B cell (primary cell): ENCODE results near the gene RBM22. TPM values are rescaled to one million over a fixed set of nuclear protein-coding genes. Genes with fewer than 3 reads are reported as not detected.

Experiments
- ATAC-seq: fragments of 200-7000 bp; cut with Tn5 transposase; one replicate; pipeline ENCODE4 v1.10.0; 2021; ENCODE audit warnings: low read depth, mild to moderate bottlenecking, moderate number of reproducible peaks, moderate library complexity
- CTCF ChIA-PET: fragments of 350-600 bp; sonication (Branson Sonifier 250); formaldehyde crosslinking; loops from one replicate; lab custom pipeline; 2021; ENCODE audit warnings: antibody characterized with exemption, inconsistent platforms; lab: Charles Lee
- POLR2A ChIA-PET: fragments of 350-600 bp; sonication (Branson Sonifier 250); formaldehyde crosslinking; loops from one replicate; lab custom pipeline; 2021; ENCODE audit warnings: antibody characterized with exemption; lab: Charles Lee
- DNase-seq: peaks from one replicate; pipeline ENCODE4 v3.0.0; 2013
- H2AFZ ChIP-seq: 2 replicates; pipeline ENCODE4 v1.6.1; 2012; ENCODE audit warnings: mild to moderate bottlenecking, low read depth, low read length; ENCODE audit not compliant: insufficient read depth, poor library complexity, severe bottlenecking
- H3K27ac ChIP-seq, 2 donors: 1 replicate in 1 of 2; 2 replicates in 1 of 2; pipeline ENCODE4 v1.5.1; 2012 to 2013; ENCODE audit warnings: low read length in 2 of 2, mild to moderate bottlenecking in 2 of 2, moderate library complexity in 1 of 2
- H3K27me3 ChIP-seq, 4 experiments: fragments of 200-600 bp in 1 of 4; sonication (generic) in 1 of 4; replicated peaks in 1 of 4; 1 replicate in 2 of 4; 2 replicates in 2 of 4; pipeline versions ENCODE4 v1.6.1 to v1.7.0; 2013 to 2016; ENCODE audit warnings: low read length in 3 of 4, mild to moderate bottlenecking in 2 of 4, mixed read lengths in 1 of 4, moderate library complexity in 1 of 4; ENCODE audit not compliant: insufficient read depth in 4 of 4, control insufficient read depth in 3 of 4; ENCODE audit errors: control extremely low read depth in 1 of 4
- H3K36me3 ChIP-seq, 2 experiments: replicated peaks in 1 of 2; 1 replicate in 1 of 2; 2 replicates in 1 of 2; pipeline versions ENCODE4 v1.6.1 to v1.7.1; 2013; ENCODE audit warnings: low read length in 1 of 2; ENCODE audit not compliant: insufficient read depth in 2 of 2, control insufficient read depth in 1 of 2; ENCODE audit errors: control extremely low read depth in 1 of 2, extremely low read depth in 1 of 2
- H3K4me1 ChIP-seq, 2 donors: fragments of 200-600 bp in 1 of 2; sonication (generic) in 1 of 2; 1 replicate in 1 of 2; 2 replicates in 1 of 2; pipeline versions ENCODE4 v1.5.1 to v1.6.1; 2013 to 2017; ENCODE audit warnings: low read length in 2 of 2; ENCODE audit not compliant: control insufficient read depth in 2 of 2, insufficient read depth in 2 of 2
- H3K4me2 ChIP-seq: replicated peaks from 2 replicates; pipeline ENCODE3; 2012; ENCODE audit warnings: mild to moderate bottlenecking, low read depth, low read length; ENCODE audit not compliant: poor library complexity, severe bottlenecking
- H3K4me3 ChIP-seq, 5 experiments: fragments of 200-600 bp in 1 of 5; sonication (generic) in 1 of 5; 1 replicate in 3 of 5; 2 replicates in 2 of 5; pipeline versions ENCODE4 v1.5.1 to v1.7.0; 2011 to 2016; ENCODE audit warnings: low read length in 4 of 5, mild to moderate bottlenecking in 4 of 5, low read depth in 2 of 5, control low read depth in 1 of 5, moderate library complexity in 1 of 5; ENCODE audit not compliant: insufficient read depth in 1 of 5; ENCODE audit errors: control extremely low read depth in 1 of 5, extremely low read depth in 1 of 5
- H3K79me2 ChIP-seq: fragments of 200-600 bp; sonication (generic); one replicate; pipeline ENCODE4 v1.6.0; 2016; ENCODE audit warnings: low read length; ENCODE audit not compliant: control insufficient read depth, insufficient read depth
- H3K9ac ChIP-seq: fragments of 200-600 bp; sonication (generic); 2 replicates; pipeline ENCODE4 v1.6.1; 2017; ENCODE audit warnings: mild to moderate bottlenecking, low read length, moderate library complexity
- H3K9me3 ChIP-seq, 3 donors: one replicate each; pipeline versions ENCODE4 v1.6.1 to v1.7.1; 2013; ENCODE audit warnings: low read length in 2 of 3; ENCODE audit not compliant: control insufficient read depth in 2 of 3, insufficient read depth in 1 of 3; ENCODE audit errors: control extremely low read depth in 1 of 3
- H4K20me1 ChIP-seq: 2 replicates; pipeline ENCODE4 v1.6.0; 2012; ENCODE audit warnings: mild to moderate bottlenecking, low read length; ENCODE audit not compliant: insufficient read depth, control insufficient read depth, poor library complexity, severe bottlenecking
- H3K27ac Mint-ChIP-seq: one replicate; pipeline ENCODE4 v1.8.0; 2021; ENCODE audit warnings: mixed read lengths
- H3K27me3 Mint-ChIP-seq: one replicate; pipeline ENCODE4 v1.8.0; 2021; ENCODE audit warnings: mixed read lengths
- H3K4me1 Mint-ChIP-seq: one replicate; pipeline ENCODE4 v1.8.0; 2021; ENCODE audit warnings: mixed read lengths
- H3K4me3 Mint-ChIP-seq: one replicate; pipeline ENCODE4 v1.8.0; 2021; ENCODE audit warnings: mixed read lengths
- H3K9me3 Mint-ChIP-seq: one replicate; pipeline ENCODE4 v1.8.0; 2022; ENCODE audit warnings: mixed read lengths; ENCODE audit not compliant: insufficient read depth
- EZH2 ChIP-seq: IDR thresholded peaks from 2 replicates; pipeline ENCODE4 v1.6.1; 2012; ENCODE audit warnings: borderline replicate concordance, low read depth, mild to moderate bottlenecking, moderate library complexity, low read length; ENCODE audit not compliant: insufficient read depth, poor library complexity, severe bottlenecking
- WGBS: methylation state at CpG from one replicate; pipeline ENCODE4 v1.1.5; 2013; ENCODE audit warnings: missing lambda C conversion rate; ENCODE audit not compliant: insufficient coverage; 5-methylcytosine and 5-hydroxymethylcytosine counted together
- intact Hi-C: fragments of 100-400 bp; cut with micrococcal nuclease; formaldehyde crosslinking; loops from one replicate; pipeline ENCODE4 v1.10.0; 2022
- polyA plus RNA-seq: library from polyadenylated mRNA; depleted of rRNA; stranded (reverse); fragments of >200 nt; gene quantifications from 2 replicates; pipeline ENCODE4 v1.2.3, GENCODE V29; 2012
- total RNA-seq, 2 donors: library from RNA; stranded (reverse); fragments of 120-200 nt in 1 of 2; gene quantifications; 1 replicate in 1 of 2; 2 replicates in 1 of 2; pipeline versions ENCODE4 v1.2.3 to v1.2.4, GENCODE V29; 2013 to 2022
- TF ChIP-seq, protein P1 (sequence below): fragments of 200-600 bp; IDR thresholded peaks from one replicate; pipeline ENCODE4 v1.8.0; 2022; ENCODE audit warnings: antibody characterized with exemption, mild to moderate bottlenecking

RBM22 gene
- total and polyA plus RNA-seq, 2 donors (not counting 1 experiment from before 2014, with no cell fraction given), result 70.6 to 89.4 TPM

DNA sequence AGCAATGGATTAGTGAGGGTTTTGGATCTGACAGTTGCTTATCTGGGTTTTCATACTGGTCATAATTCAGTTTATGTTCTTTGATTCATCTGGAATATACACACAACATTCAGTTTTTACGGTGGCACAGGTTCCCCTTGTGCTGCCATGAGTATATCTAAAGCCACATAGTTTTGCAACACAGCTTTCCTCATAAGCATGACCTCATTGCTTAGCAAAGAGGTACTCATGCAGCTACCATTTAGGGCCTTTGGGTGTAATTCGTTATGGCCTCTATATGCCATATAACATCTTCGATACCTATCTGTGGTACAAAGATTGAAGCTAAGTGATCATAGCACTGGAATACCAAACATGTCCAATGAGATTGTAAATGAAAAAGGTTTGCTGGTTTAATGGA lies 2.9 kb upstream of the RBM22 start:
- no peak for DNase-seq
- peaks cover 6% of the 10 kb centered on the region for H3K4me1 Mint-ChIP-seq
- POLR2A ChIA-PET, result no interaction called here

DNA sequence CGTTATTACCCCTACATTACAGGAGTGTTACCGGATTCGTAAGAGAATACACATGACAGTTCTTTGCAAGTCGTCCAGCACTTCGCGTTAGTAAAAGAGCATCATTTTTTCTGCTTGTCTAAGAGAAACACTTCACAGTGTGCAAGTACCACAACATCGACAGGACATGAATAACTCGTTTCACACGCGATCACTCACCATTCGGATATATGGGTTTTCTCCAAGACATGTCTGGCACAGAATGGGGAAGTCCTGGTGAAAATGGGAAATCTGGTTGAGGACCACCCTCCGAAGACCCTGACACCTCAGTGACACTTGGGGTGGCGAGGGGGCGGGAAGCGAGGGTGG lies 642 bp downstream of the RBM22 start:
- no peak overlapping the region for H3K27ac Mint-ChIP-seq
- Histone ChIP-seq H3K4me1 (peaks cover 15 to 17% of the 10 kb centered on the region in 2 donors), H2AFZ (peak overlapping the region; percentile 97), H3K9me3 (no peaks in the 10 kb centered on the region), H3K4me3 (peak overlapping the region; percentile 65 to 100 (median 99)), H3K9ac (peak overlapping the region; percentile 100), H3K36me3 (peaks cover 2 to 41% of the 10 kb centered on the region in 2 experiments), H3K79me2 (peaks cover 28% of the 10 kb centered on the region), H3K27me3 (no peaks in the 10 kb centered on the region), H3K27ac (peak overlapping the region; percentile 96 to 97), H4K20me1 (no peaks in the 10 kb centered on the region), H3K4me2 (peak overlapping the region; percentile 79)
- DNase-seq (no peak), ATAC-seq (no peak)
- no peaks in the 10 kb centered on the region for H3K9me3 Mint-ChIP-seq
- POLR2A ChIA-PET, result interaction anchor here (0.6 to 1.5 kb wide), 4 partner anchors 12 to 552 kb away, joined by 3 to 12 read pairs (median 7); partner anchors contain the start of genes DCTN4, GM2A and RPS14
- CTCF ChIA-PET, result interaction anchor here (1.0 to 2.3 kb wide), 16 partner anchors 9 to 251 kb away, joined by 3 to 15 read pairs (median 4); partner anchors contain the start of genes DCTN4 and IRGM
- TF ChIP-seq, protein P1, sequence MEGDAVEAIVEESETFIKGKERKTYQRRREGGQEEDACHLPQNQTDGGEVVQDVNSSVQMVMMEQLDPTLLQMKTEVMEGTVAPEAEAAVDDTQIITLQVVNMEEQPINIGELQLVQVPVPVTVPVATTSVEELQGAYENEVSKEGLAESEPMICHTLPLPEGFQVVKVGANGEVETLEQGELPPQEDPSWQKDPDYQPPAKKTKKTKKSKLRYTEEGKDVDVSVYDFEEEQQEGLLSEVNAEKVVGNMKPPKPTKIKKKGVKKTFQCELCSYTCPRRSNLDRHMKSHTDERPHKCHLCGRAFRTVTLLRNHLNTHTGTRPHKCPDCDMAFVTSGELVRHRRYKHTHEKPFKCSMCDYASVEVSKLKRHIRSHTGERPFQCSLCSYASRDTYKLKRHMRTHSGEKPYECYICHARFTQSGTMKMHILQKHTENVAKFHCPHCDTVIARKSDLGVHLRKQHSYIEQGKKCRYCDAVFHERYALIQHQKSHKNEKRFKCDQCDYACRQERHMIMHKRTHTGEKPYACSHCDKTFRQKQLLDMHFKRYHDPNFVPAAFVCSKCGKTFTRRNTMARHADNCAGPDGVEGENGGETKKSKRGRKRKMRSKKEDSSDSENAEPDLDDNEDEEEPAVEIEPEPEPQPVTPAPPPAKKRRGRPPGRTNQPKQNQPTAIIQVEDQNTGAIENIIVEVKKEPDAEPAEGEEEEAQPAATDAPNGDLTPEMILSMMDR, result no peak
- no peak for TF ChIP-seq EZH2
- intact Hi-C loops, result loop anchor here (2.0 to 5.0 kb wide), 2 partner anchors 343 to 552 kb away; partner anchors contain the start of genes GM2A and TCOF1
- peaks cover 8% of the 10 kb centered on the region for H3K4me1 Mint-ChIP-seq
- 7% methylated on average over 8 of the region's 15 CpGs for WGBS
- H3K4me3 Mint-ChIP-seq, result no peak overlapping the region
- H3K27me3 Mint-ChIP-seq, result no peaks in the 10 kb centered on the region

More for the DNA sequence above, 2.9 kb upstream of the RBM22 start:
- Mint-ChIP-seq H3K27me3 (no peaks in the 10 kb centered on the region), H3K4me3 (no peak overlapping the region), H3K27ac (no peak overlapping the region), H3K9me3 (no peaks in the 10 kb centered on the region)
- Histone ChIP-seq H2AFZ (no peak overlapping the region), H4K20me1 (no peaks in the 10 kb centered on the region), H3K9me3 (no peaks in the 10 kb centered on the region), H3K4me2 (no peak overlapping the region), H3K4me1 (peaks cover 15 to 17% of the 10 kb centered on the region in 2 donors), H3K4me3 (no peak overlapping the region), H3K79me2 (peaks cover 28% of the 10 kb centered on the region), H3K9ac (no peak overlapping the region), H3K27me3 (no peaks in the 10 kb centered on the region), H3K36me3 (peaks cover 0 to 13% of the 10 kb centered on the region in 2 experiments), H3K27ac (no peak overlapping the region)
- ATAC-seq, result no peak
- 100% methylated on average over 1 of the region's 3 CpGs for WGBS
- CTCF ChIA-PET, result interaction anchor here (0.6 to 1.4 kb wide), 4 partner anchors 9 to 253 kb away, joined by 3 read pairs; no protein-coding TSS in a partner anchor
- TF ChIP-seq EZH2, result no peak
- TF ChIP-seq, protein P1, result no peak
- intact Hi-C loops, result loop anchor here (5.0 kb wide), 1 partner anchor 549 kb away; the partner anchor contains the start of gene GM2A
